A673 (cell line): ENCODE data around the gene GRB10. TPM values are rescaled to one million over a fixed set of nuclear protein-coding genes. Genes with fewer than 3 reads are reported as not detected.

Experiments
- BruUV-seq: library from RNA; stranded (reverse); fragments of 400-500 nt; replicated peaks from 2 replicates; lab custom pipeline; 2021; lab: Mats Ljungman, UMichigan
- CTCF ChIA-PET: fragments of 300-600 bp; sonication (Branson Sonifier 250); formaldehyde crosslinking; loops from one replicate; lab custom pipeline; 2022; ENCODE audit warnings: antibody characterized with exemption; lab: Charles Lee
- POLR2A ChIA-PET: fragments of 300-600 bp; sonication (Branson Sonifier 250); formaldehyde crosslinking; loops from one replicate; lab custom pipeline; 2022; ENCODE audit warnings: antibody characterized with exemption; ENCODE audit not compliant: low non-redundant PET; lab: Charles Lee
- DNase-seq: peaks from one replicate; pipeline ENCODE4 v3.0.0-alpha.2; 2015; ENCODE audit warnings: low spot score
- H3K27ac ChIP-seq: fragments of 200-600 bp; sonication (generic); 2 replicates; pipeline ENCODE4 v1.5.1; 2016; ENCODE audit warnings: mixed run types, low read depth, mild to moderate bottlenecking, mixed read lengths, antibody characterized with exemption, low read length; ENCODE audit not compliant: poor library complexity, severe bottlenecking
- H3K27me3 ChIP-seq: fragments of 200-600 bp; sonication (generic); replicated peaks from 2 replicates; pipeline ENCODE4 v1.6.1; 2017; ENCODE audit warnings: mixed run types, low read depth, mild to moderate bottlenecking, mixed read lengths, antibody characterized with exemption, low read length; ENCODE audit not compliant: insufficient read depth, poor library complexity
- H3K36me3 ChIP-seq: fragments of 200-600 bp; sonication (generic); 2 replicates; pipeline ENCODE4 v1.6.1; 2016; ENCODE audit warnings: mixed run types, mild to moderate bottlenecking, mixed read lengths, antibody characterized with exemption, low read length; ENCODE audit not compliant: insufficient read depth, poor library complexity, severe bottlenecking
- H3K4me1 ChIP-seq: fragments of 200-600 bp; sonication (generic); 2 replicates; pipeline ENCODE4 v1.6.1; 2017; ENCODE audit warnings: mixed run types, mild to moderate bottlenecking, mixed read lengths, antibody characterized with exemption, low read length; ENCODE audit not compliant: insufficient read depth, poor library complexity, severe bottlenecking
- H3K4me3 ChIP-seq: fragments of 200-600 bp; sonication (generic); 2 replicates; pipeline ENCODE4 v1.5.1; 2016; ENCODE audit warnings: low read depth, mixed run types, mild to moderate bottlenecking, mixed read lengths, low read length; ENCODE audit not compliant: poor library complexity, severe bottlenecking
- H3K9me3 ChIP-seq: fragments of 200-600 bp; sonication (generic); 2 replicates; pipeline ENCODE4 v1.6.1; 2016; ENCODE audit warnings: mixed run types, low read depth, mild to moderate bottlenecking, mixed read lengths, antibody characterized with exemption, low read length; ENCODE audit not compliant: poor library complexity, severe bottlenecking
- CTCF ChIP-seq: fragments of 300-800, 200-600 bp; sonication (generic); conservative IDR thresholded peaks from 2 replicates; pipeline ENCODE4 v1.5.1; 2017; ENCODE audit warnings: low read depth, mild to moderate bottlenecking, antibody characterized with exemption, low read length, moderate library complexity, mixed read lengths
- EZH2 ChIP-seq: fragments of 200-600 bp; sonication (generic); IDR thresholded peaks from 2 replicates; pipeline ENCODE4 v1.6.1; 2017; ENCODE audit warnings: borderline replicate concordance, low read depth, mild to moderate bottlenecking, mixed read lengths, antibody characterized with exemption, low read length; ENCODE audit not compliant: poor library complexity, severe bottlenecking
- intact Hi-C: fragments of 100-400 bp; cut with micrococcal nuclease; formaldehyde crosslinking; loops from one replicate; pipeline ENCODE4 v1.10.0; 2022; ENCODE audit not compliant: unreplicated experiment
- total RNA-seq: library from RNA; stranded (reverse); gene quantifications from 2 replicates; pipeline ENCODE4 v1.2.3, GENCODE V29; 2021

Gene GRB10
- total RNA-seq, 1 experiment from 2014 or later, result 0.41 TPM

DNA sequence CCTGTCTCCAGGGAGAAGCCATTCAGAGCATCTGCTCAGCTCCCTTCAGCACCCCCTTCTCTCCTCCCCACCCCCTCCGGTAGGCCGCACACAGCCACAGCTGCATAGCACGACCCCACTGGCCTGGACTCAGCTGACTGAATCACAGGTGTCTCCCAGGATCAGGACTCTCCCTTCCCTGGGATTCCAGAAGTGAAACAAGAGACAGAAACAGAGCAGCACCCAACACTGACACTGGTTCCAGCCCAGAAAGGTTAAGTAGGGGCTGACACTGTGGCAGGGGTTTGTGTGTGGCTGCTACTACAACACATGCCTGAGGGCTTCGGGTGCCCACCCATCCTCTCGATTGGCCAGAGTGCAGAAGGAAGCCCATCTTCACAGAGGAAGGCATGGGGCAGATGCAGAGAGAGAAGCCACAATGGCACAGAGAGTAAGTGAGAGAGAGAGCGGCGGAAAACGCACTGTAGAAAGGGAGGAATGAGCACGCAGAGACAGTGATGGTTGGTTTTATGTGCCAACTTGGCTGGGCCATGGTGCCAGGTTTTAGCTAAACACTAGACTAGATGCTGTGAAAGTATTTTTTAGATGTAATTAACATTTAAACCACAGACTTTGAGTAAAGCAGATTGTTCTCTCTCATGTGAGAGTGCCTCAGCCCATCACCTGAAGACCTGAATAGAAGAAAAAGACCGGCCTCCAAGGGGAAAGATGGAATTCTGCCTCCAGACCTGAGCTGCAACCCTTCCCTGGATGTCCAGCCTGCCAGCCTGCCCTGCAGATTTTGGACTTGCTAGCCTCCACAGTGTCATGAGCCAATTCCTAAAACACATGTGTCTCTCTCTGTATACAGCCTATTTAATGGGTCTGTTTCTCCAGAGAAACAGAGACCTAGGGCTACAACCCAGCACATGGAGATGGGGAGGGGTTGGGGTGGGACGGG lies 107.5 kb downstream of the GRB10 start:
- intact Hi-C loops, result loop anchor here (5.0 kb wide), 1 partner anchor 208 kb away; no protein-coding TSS in a partner anchor

GRCh38 chr7:50674299-50674698 lies 108.4 kb downstream of the GRB10 start:
- intact Hi-C loops, result no loop called here
- POLR2A ChIA-PET, result no interaction called here

More for the DNA sequence above, 107.5 kb downstream of the GRB10 start:
- TF ChIP-seq CTCF (no peak), EZH2 (no peak)
- Histone ChIP-seq H3K36me3 (no peaks in the 10 kb centered on the region), H3K4me1 (no peaks in the 10 kb centered on the region), H3K4me3 (no peak overlapping the region), H3K27me3 (peaks cover 2% of the 10 kb centered on the region), H3K9me3 (no peaks in the 10 kb centered on the region), H3K27ac (no peak overlapping the region)
- no TSS peak for BruUV-seq
- CTCF ChIA-PET, result no interaction called here
- POLR2A ChIA-PET, result no interaction called here
- no peak for DNase-seq

DNA sequence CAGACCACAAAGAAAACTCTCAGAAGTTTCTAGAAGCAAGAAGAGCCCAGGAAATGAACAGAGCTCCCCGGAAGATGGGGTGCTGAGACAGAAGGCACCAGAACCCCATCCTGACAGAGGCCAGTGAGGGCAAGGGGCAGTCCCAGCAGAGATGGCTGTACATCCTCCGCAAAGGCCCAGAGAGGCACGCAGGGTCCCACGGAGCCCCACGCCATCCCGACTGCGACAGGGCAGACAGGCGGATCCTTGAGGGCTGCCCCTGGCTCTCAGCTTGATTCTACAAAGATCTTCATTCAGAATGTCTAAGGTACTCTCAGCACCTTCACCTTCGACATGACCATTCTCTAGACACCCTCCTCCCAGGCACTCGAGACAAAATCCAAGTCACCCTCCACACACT lies 109.6 kb downstream of the GRB10 start:
- peaks cover 4% of the 10 kb centered on the region for H3K9me3 ChIP-seq
- no peak for DNase-seq
- no peak overlapping the region for H3K27ac ChIP-seq
- no peaks in the 10 kb centered on the region for H3K27me3 ChIP-seq
- no peaks in the 10 kb centered on the region for H3K36me3 ChIP-seq
- H3K4me1 ChIP-seq, result no peaks in the 10 kb centered on the region
- TF ChIP-seq CTCF (no peak), EZH2 (no peak)
- H3K4me3 ChIP-seq, result no peak overlapping the region
- intact Hi-C loops, result no loop called here
- CTCF ChIA-PET, result no interaction called here
- no TSS peak for BruUV-seq
- POLR2A ChIA-PET, result no interaction called here

More at GRCh38 chr7:50674299-50674698, 108.4 kb downstream of the GRB10 start:
- Histone ChIP-seq H3K4me1 (no peaks in the 10 kb centered on the region), H3K27me3 (no peaks in the 10 kb centered on the region), H3K4me3 (no peak overlapping the region), H3K27ac (no peak overlapping the region), H3K9me3 (peaks cover 3% of the 10 kb centered on the region), H3K36me3 (no peaks in the 10 kb centered on the region)
- TF ChIP-seq EZH2, result no peak
- no peak for TF ChIP-seq CTCF
- DNase-seq, result no peak
- BruUV-seq, result no TSS peak
- CTCF ChIA-PET, result no interaction called here
